NT2/D1 (cell line): ENCODE results near the gene TMEM125.

Experiments used
- SUZ12 ChIP-seq: IDR thresholded peaks from 2 replicates; pipeline ENCODE4 v1.6.1; 2011; ENCODE audit not compliant: insufficient read length, insufficient read depth; ENCODE audit errors: extremely low read depth
- YY1 ChIP-seq: IDR thresholded peaks from 2 replicates; pipeline ENCODE4 v1.6.1; 2011; ENCODE audit not compliant: insufficient read length, insufficient read depth

DNA sequence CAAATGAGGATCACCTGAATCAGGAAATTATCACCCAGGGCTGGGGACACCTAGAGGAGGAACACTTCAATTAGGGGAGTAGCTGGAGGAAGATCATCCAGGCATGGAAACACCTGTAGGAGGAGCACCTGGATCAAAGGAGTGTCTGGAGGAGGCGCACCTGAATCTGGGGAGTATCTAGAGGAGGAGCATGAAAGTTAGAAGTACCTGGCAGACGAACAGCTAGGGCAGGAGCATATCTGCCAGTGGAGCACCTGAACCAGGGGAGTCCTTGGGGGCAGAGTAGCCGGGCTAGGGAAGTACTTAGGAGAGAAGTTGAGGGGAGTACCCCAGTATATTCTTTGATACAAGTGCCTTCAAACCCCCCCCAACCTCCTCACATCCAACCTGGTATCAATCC lies 14.3 kb downstream of the TMEM125 start:
- no peak for TF ChIP-seq YY1
- TF ChIP-seq SUZ12, result no peak
